ENCODE data around the gene CKLF.

CKLF gene

DNA sequence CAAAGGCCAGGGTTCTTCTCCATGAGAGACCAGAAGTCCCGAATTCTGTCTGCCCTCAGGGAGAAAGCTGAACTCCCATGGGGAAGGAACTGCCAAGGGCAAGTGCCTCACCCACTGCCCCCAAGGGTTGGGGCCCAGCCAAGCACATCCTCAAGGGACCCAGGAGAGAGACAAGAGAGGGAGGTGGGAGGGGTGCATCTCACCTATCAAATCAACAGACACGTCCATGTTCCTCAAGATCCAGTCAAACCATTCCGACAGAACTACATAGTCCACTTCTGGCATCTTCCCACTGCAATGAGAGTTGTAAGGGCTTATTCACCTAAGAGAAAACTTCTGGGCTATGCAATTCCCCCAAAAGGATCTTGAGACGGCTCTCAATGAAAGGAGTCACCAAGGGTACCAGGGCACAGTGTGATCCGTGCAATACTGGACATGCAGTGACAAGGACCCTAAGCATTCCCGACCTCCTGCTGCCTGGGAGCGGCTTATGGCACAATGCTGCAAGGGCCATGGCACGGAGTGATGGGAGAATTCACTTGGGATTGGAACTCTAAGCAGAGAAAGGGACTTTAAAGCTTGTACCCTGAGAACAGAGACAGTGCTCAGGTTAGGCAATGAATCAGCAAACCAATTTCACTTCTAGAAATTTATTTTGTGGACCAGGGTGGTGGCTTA is 34.7 kb upstream of the CKLF start:
- peak; percentile 8 for DNase-seq

DNA sequence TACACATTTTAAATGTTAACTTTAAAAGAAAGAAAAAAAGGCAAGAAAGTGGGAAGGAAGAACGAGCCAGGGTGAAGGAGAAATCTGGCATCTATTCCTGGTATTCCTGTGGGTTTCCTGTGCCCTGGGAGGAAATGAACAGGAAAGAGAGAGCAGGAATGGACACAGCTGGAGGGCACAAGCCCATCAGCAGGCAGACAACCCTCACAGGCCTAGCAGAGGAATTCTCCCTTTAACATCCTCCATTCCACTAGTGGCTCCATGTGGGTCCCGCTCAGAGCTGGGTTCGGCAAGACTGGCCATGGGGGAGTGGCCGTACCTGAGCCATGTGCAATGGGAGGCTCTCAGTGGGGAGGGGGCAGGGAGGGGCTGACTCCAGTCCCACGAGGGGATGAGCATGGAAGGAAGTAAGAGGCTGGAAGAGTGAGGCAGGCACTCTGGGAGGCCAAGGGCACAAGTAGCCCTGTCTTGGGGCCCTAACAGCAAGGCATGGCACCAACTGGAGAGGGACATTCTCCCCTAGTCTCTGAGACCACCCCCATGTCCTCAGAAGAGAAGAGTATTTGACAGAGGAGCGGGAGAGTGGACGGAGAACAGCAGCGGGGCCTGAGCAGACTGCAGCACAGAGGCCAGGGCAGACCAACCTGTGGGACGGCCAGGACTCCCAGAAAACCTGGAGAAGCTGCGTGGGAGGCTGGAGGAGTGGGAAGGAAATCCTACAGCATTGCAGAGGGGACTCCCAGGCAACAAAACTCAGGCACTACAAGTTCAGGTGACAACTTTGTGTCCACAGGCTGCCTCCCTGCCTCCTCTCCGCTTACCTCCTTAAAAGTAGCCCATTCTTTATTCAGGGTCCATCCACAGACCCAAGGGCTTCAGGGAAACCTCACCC is 32.6 kb upstream of the CKLF start:
- DNase-seq = no peak

DNA sequence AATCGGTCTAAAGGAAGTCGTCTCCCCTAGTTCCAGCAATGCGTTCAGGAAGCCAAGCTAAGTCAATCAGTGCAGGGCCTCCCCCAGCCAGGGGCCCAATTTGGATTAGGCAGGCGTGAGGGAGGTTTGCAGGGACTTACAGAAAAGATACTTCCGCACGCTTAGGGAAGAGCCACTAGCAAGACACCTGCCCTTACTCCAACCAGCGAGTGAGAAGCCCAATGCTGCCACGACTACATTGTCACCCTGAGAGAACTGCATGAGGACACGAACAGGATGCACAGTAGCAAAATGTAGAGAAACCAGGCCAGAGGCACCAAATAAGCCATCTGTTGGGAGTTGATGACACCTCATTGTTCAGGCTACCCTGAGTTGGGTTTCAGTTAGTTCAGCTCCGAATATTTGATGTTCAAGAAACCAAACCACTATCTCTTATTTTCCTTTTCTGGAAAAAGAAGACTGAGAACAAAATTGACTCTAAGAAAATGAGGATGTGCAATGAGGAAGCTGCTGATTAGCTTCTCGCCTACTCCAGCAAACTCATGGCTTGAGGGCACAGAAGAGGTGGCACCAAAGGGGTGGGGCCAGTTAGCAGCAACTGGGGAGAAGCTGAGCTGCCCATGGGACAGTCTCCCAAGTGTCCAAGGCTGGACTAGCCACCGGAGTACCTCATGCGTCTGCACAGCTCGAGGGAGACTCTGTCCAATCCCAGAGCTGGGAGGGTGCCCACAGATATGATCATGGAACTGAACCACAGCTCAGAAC is 31.8 kb upstream of the CKLF start:
- no peak for DNase-seq

DNA sequence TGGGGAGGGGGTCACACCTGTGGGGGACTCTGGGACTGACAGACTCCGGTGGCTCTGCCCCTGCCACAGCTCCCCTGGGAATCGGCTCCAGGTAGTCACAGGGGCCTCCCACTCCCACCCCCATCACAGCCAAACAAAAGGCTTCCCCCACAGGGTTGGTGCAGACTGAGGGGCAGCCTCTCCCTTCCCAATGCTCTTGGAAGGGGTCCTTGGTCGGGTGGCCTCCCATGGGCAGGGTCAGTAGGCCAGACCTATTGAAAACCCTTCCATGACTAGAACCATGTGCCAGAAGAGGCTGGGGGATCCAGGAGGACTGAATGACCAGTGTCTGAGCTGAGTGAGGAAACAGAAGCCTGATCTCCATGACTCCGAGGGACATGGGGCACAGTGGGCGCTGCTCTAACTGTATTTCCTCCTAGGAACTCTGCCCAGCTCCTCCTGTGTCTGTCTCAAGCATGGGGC is 31.1 kb upstream of the CKLF start:
- DNase-seq = no peak

DNA sequence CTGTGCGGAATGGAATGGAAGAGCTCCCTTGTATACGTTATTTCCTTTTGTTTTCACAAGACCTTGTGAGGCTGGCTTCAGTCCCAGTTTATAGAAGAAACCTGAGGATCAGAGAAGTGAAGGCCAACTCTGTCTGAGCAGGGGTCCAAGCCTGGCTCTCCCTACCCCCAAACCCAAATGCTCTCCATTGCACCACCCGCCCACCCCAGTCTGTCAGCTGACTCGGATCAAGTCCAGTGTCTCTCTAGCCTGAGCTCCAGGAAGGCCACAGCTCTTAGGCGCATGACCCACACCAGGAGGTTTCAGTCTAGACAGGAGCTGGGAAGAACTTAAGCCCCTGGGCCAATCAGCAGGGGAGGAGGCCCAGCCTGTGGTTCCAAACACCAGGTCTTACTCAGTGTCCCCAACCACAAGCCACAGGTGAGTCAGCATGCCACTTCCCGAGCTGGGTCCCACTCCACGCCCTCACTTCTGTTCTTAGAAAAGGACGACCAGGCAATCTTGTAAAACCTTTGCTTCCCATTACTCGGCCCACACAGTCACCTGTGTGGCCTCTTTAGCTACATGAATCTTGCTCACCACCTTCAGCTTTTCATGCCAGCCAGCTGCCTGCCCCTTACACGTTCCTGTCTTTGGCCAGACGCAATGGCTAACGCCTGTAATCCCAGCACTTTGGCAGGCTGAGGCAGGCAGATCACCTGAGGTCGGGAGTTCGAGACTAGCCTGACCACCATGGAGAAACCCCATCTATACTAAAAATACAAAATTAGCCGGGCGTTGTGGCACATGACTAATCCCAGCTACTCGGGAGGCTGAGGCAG is 30.2 kb upstream of the CKLF start:
- DNase-seq = no peak

DNA sequence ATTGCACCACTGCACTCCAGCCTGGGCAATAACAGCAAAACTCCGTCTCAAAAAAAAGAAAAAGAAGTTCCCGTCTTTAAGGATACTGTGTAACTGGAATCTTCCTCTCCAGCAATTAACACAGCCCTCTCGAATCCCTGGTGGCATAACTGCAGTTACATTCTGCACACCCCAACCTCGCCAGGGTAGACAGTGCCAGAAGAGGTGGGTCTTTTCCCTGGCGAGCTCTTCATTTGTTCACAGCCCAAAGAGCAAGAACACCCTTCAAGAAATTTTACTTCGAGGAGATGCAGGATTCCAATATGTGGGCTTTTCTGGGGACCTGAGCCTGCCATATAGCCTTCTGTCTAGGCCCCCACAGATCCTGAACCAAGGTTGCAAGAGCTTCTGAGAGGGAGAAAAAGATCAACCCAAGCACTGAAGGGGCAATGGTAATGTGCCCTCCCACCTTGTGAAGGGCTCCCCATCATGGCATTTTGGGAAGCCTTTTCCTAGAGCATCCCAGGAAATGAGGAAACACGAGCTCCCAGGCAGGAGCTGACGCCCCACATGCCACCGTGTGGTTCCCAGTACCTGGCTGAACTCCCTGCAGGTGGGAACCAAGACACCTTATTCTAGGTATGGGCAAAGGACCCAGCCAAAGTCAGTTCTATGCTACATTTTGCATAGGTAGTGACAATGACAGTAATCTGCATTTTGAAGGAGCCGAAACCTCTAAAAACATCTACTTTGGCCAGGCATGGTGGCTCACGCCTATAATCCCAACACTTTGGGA is 29.4 kb upstream of the CKLF start:
- no peak for DNase-seq

DNA sequence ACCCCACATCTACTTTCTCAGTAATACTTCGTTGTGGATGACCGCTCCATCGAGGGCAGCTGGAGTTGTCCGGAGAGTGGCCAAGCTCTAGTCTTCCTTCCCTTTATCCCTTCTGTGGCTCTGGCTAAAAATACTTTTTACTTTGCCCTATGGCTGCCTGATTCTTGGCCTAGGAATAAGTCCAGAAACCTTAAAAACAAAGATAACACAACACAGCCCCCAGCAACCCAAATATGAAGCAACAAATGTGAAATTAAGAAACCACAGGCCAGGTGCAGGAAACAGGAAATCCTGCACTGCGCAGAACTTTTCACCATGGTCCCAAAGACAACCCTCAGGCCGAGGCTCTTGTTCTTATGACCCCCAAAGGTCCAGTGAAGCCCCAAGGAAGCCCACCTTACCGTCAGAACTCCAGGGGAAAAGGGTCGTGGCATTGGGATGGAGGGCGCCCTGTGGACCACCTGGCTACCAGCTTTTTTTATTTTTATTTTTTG is 28.5 kb upstream of the CKLF start:
- DNase-seq = no peak

DNA sequence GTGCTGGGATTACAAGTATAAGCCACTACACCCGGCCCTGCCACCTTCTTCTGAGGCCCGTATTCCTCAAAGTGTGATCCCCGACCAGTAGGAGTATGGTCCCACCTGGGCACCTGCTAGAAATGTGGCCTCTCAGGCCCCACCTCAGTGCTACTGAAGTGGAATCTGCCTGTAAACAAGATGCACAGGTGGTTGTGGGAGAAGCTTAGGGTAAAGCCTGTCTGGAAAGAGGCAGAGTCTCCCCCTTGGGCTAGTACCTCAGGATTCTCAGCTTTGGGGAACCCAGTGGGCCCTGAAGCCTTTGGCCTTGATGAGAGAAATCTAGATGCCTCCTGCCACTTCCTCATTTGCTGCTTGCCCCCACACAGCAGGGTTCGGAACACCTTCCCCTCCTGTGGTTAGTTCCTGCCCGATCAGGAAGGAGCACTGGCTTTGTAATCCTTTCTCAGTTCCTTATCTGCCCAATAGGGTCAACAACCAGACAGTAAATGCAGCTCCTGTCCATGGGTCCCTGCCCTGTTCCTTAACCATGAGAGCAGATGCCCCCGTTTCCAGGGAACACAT is 27.7 kb upstream of the CKLF start:
- no peak for DNase-seq

DNA sequence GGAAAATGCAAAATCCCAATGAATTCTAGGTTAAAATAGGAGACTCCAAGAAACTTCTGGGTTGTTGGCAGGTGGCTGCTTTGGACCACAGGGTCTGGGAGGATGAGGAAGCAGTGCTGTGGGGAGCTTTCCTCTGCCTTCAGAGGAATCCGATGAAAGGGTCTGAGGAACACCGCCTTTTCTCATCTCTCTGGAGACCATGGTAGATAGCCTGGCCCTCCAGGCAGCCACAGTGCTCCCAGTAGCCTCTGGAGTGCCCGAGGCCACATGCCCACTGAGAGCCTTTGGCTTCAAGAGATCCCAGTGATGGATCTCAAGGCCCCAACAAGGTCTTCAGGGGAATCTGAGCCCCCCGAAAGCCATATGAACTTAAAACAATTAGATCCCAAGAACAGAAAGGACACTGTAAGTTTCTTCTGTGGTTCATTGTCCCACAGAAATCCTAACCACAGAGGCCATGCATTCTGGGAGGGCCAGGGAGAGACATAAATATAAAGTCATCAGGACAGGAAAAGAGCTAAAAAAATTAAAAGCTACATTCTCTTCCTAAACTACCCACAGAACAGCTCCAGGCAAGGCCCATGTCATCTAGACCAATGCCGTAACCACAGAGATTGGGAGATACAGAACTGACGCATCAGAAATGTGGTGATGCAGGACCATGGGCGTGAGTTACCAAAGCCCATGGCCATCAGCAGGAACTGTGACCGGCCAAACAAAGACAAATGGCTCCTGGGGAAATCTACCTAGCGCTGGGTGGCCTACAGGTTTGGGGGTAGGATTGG is 26.8 kb upstream of the CKLF start:
- DNase-seq = no peak

DNA sequence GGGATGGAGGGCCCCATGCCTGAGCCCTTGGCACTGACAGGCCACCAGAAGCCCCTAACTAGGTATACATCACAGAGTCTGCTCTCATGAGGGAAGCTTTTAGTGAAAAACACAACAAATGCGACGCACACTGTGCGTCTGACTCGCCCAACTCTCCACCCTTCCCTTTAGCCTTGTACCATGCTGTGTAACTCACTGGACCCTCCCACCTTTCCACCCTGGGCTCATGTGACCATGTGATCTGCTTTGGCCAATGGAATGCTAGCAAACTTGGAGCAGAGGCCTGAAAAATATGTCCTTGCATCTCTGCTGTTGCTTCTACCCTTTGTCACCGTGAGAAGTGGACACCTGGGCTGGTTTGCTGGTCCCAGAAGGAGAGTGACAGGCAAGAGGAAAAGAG is 24.1 kb upstream of the CKLF start:
- no peak for DNase-seq

DNA sequence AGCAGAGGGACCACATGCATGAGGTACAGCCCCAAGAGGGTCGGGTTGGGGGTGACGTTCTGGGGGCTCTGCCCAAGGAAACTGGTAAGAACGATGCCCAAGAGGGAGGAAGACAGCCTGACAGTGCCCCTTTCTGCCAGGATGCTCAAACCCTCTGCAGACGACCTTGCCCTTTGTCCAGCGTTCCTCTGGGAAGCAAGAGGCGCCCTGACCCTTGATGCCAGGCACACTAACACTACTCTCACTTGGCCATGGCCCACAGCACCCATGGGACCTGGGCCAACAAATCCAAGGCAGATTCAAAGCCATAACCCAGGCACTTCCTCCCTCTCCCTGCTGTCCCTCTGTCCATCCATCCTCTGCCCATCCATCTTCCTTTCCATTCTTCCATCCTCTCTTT is 22.9 kb upstream of the CKLF start:
- DNase-seq = no peak

DNA sequence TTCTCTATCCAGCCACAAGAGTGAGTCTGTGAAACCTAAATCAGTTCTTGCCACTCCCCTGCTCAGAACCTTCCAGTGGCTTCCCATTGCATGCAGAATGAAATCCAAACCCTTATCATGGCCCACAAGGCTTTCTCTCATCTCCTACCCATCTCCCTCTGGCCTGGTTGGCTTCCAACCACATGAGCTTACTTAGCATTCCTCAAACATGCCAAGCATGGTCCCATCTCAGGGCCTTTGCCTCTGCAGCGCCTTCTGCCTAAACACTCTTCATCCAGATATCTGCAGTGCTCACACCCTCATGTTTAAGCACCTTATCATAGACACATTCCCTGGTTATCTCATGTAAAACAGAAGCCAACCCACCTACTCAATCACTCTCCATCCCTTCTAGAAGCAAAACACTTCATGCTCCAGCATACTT is 18.0 kb upstream of the CKLF start:
- DNase-seq = no peak

DNA sequence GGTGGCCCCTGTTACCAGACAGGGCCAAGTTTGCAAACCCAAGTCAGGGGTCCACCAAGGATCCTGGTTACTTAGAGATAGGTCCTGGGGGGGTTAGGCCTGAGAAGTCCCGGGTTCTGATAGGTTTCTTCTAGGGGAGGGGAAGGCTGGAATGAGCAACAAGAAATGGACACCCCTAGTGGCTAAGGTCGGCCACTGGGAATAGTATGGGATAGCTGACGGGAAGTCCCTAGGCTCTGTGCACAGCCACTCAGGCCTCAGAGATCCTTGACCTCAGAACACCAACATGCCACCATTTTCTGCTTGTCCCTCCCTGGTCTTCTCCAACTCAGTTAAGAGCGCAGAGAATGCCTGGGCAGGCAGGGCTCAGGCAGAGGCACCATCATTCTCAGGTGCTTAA is 15.9 kb upstream of the CKLF start:
- DNase-seq = no peak

DNA sequence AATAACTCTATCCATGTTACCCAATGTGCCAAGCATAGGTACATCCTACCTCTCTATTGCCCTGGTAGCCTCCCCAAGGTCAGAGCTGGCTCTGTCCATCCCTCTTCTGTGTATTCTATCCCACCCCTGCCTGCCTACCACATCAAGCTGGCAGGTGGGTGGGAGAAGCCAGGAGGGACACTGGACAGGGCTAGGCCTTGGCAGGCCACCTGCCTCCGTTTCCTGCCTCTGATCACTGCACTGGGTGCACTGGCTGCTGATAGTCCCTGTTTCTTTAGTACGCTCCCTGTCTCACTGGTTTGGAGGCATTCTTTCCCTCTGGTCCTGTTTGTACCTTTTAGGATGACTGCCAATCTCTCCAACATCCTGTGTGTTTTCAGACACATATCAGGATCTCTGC is 15.1 kb upstream of the CKLF start:
- DNase-seq = no peak

DNA sequence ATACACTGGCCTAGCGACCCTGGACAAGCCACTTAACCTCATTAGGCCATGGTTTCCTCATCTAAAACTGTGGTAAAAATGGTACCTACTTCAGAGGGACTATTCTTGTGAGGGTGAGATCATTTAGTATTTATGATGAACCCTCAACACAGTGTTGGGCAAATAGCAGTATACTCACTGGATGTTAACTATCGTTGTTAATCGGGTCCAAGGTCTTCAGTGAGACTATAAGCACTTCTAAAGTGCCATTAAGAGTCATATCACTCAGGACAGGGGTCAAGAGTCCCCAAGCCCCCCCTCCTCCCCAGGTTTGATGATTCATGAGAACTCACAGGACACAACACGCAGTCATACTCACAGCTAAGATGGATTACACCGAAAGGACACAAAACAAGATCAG is 13.5 kb upstream of the CKLF start:
- no peak for DNase-seq

DNA sequence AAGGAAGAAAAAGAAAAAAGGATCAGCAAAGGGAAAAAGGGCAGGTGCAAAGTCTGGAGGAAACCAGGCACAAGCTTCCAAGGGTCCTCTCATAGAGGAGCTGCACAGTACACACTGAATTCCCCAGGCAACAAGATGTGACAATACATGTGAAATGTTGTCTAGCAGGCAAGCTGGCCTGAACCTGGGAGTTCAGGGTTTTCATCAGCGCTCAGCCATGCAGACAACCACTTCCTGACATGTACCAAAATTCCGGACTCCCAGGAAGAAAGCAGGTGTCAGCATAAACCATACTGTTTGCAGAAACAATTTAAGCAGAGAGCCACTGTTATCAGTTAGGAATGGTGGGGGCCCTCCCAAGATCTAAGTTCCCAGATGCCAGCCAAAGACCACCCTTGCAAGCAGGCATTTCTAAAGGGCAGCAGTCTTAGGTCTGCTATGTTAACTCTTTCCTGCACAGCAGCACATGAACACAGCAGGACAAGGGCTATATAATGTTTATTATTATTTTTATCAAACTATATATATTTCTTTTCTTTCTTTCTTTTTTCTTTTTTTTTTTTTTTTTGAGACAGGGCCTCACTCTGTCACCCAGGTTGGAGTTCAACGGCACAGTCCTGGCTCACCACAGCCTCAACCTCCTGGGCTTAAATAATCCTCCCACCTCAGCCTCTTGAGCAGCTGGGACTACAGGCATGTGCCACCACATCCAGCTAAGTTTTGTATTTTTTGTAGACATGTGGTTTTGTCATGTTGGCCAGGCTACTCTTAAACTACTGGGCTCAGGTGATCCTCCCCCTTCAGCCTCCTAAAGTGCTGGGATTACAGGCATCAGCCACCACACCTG is 12.5 kb upstream of the CKLF start:
- DNase-seq = peak; percentile 40

DNA sequence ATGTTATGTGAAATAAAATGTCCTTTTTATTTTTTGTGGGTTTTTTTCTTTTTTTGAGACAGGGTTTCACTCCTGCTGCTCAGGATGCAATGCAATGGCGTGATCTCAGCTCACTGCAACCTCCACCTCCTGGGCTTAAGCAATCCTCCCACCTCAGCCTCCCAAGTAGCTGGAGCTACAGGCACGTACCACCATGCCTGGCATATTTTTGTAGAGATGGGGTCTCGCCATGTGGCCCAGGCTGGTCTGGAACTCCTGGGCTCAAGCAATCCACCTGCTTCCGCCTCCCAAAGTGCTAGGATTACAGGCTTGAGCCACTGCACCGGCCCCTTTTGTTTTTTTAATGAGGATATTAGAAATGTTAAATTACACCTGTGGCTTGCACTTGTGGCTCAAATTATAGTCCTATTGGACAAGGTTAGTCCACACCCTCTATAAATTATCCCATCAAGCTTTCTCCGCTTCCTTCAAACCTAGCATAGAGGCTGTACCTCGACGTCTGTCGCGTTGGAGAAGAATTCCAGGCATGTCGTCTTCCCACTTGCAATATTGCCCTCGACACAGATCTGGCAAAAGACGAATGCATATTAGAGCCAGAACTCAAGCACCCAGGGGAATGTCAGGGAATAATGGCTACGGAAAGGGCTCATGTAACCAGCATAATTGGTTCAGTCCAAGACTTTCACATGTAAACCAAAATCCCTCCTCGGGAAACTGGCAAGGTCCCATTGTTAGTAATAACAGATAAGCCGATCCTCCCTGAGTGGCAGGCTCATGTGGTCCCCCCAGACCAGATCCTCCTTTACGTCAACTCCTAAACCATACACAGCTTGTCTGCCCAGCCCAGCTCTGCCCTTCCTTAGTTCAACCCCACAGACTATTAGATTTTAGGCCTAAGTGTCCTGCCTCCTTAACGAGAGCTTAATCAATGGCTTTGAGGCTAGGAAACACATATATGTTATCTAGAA is 10.7 kb upstream of the CKLF start:
- peak; percentile 39 for DNase-seq

DNA sequence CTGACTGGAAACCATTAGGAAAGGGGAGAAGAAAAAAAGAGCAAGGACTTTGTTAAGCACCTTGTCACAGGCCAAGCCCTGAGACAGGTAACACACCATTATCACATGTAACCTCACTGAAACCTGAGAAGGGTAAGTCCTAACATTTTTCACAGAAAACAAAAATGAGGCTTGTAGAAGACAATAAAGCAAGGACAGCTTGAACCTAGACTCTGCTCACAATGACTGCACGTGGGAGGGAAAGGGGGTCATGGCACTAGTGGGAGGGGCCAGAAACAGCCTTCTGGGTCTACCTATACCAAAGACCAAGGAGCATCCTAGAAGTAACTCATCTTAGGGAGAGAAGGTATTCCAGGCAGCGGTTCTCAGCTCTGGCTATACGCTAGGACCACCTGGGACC is 10.0 kb upstream of the CKLF start:
- peak; percentile 18 for DNase-seq
